T-cell (primary cell): ENCODE data around the gene SASS6. TPM values are rescaled to one million over a fixed set of nuclear protein-coding genes. Genes with fewer than 3 reads are reported as not detected.
"Not testable (repeated sequence)": the region's sequence is repeated elsewhere in the genome, so short reads cannot be mapped to it uniquely, and the experiment has no call there.

Experiments used
- ATAC-seq, 4 experiments: fragments of 200-7000 bp in 3 of 4; fragments of 150-1000 bp in 1 of 4; cut with Tn5 transposase; replicated peaks in 1 of 4; 1 replicate in 3 of 4; 2 replicates in 1 of 4; pipeline ENCODE4 v1.10.0; 2021; ENCODE audit warnings: moderate library complexity in 3 of 4, mild to moderate bottlenecking in 2 of 4, moderate number of reproducible peaks in 1 of 4
- CTCF ChIA-PET, 2 donors: fragments of 300-600 bp; sonication (Branson Sonifier 250); formaldehyde crosslinking; loops; one replicate each; lab custom pipeline; 2022; ENCODE audit warnings: antibody characterized with exemption in 2 of 2; lab: Charles Lee
- POLR2A ChIA-PET, 2 donors: fragments of 300-600 bp; sonication (Branson Sonifier 250); formaldehyde crosslinking; loops; one replicate each; lab custom pipeline; 2022; ENCODE audit warnings: antibody characterized with exemption in 2 of 2; lab: Charles Lee
- DNase-seq, 35 experiments: peaks; one replicate each; pipeline versions ENCODE4 v3.0.0 to v3.0.0-alpha.2; 2013 to 2023
- H3K27ac ChIP-seq: one replicate; pipeline ENCODE4 v1.5.1; 2013; ENCODE audit warnings: low read length
- H3K27me3 ChIP-seq, 2 experiments: replicated peaks in 1 of 2; 1 replicate in 1 of 2; 2 replicates in 1 of 2; pipeline versions ENCODE4 v1.6.1 to v1.7.0; 2013; ENCODE audit warnings: low read length in 1 of 2, mixed read lengths in 1 of 2; ENCODE audit not compliant: control insufficient read depth in 2 of 2, insufficient read depth in 2 of 2; ENCODE audit errors: extremely low read depth in 1 of 2
- H3K36me3 ChIP-seq, 2 donors: 1 replicate in 1 of 2; 2 replicates in 1 of 2; pipeline versions ENCODE4 v1.6.1 to v1.7.0; 2013; ENCODE audit warnings: low read length in 1 of 2; ENCODE audit not compliant: control insufficient read depth in 2 of 2, insufficient read depth in 1 of 2; ENCODE audit errors: extremely low read depth in 1 of 2
- H3K4me1 ChIP-seq, 2 experiments: 1 replicate in 1 of 2; 2 replicates in 1 of 2; pipeline versions ENCODE4 v1.6.1 to v1.7.0; 2013; ENCODE audit warnings: low read length in 2 of 2, mixed read lengths in 1 of 2; ENCODE audit not compliant: insufficient read depth in 2 of 2, control insufficient read depth in 1 of 2; ENCODE audit errors: extremely low read depth in 1 of 2
- H3K4me3 ChIP-seq, 2 donors: 1 replicate in 1 of 2; 2 replicates in 1 of 2; pipeline versions ENCODE4 v1.5.1 to v1.7.0; 2013; ENCODE audit warnings: mild to moderate bottlenecking in 2 of 2, low read length in 1 of 2, moderate library complexity in 1 of 2; ENCODE audit not compliant: control insufficient read depth in 1 of 2; ENCODE audit errors: extremely low read depth in 1 of 2
- H3K9me3 ChIP-seq: 2 replicates; pipeline ENCODE4 v1.7.0; 2013
- H3K27ac Mint-ChIP-seq, 2 donors: one replicate each; pipeline ENCODE4 v1.8.0; 2020 to 2021; ENCODE audit warnings: mild to moderate bottlenecking in 2 of 2, mixed read lengths in 2 of 2
- H3K27me3 Mint-ChIP-seq, 2 donors: one replicate each; pipeline ENCODE4 v1.8.0; 2021 to 2022; ENCODE audit warnings: mixed read lengths in 2 of 2
- H3K36me3 Mint-ChIP-seq: one replicate; pipeline ENCODE4 v1.8.0; 2021; ENCODE audit warnings: mixed read lengths
- H3K4me1 Mint-ChIP-seq, 3 donors: one replicate each; pipeline ENCODE4 v1.8.0; 2020 to 2022; ENCODE audit warnings: mixed read lengths in 3 of 3, mild to moderate bottlenecking in 1 of 3
- H3K4me3 Mint-ChIP-seq, 3 donors: one replicate each; pipeline ENCODE4 v1.8.0; 2020 to 2022; ENCODE audit warnings: mild to moderate bottlenecking in 3 of 3, mixed read lengths in 3 of 3, moderate library complexity in 3 of 3
- H3K9me3 Mint-ChIP-seq, 3 donors: one replicate each; pipeline ENCODE4 v1.8.0; 2020 to 2022; ENCODE audit warnings: mixed read lengths in 3 of 3
- WGBS: methylation state at CpG from one replicate; pipeline ENCODE4 v1.1.5; 2013; ENCODE audit warnings: missing lambda C conversion rate; ENCODE audit not compliant: insufficient coverage; 5-methylcytosine and 5-hydroxymethylcytosine counted together
- total RNA-seq, 35 experiments: library from RNA in 6 of 35; stranded (reverse) in 6 of 35; fragments of 120-200 nt in 1 of 35; gene quantifications; one replicate each; pipeline versions ENCODE4 v1.2.1 to v1.2.4 and lab custom pipeline; 2013 to 2026

SASS6 gene
- total RNA-seq, 5 donors from 2014 or later (not counting 1 experiment from before 2014, with no cell fraction given), result 2.8 to 6.6 (median 4.4) TPM

DNA sequence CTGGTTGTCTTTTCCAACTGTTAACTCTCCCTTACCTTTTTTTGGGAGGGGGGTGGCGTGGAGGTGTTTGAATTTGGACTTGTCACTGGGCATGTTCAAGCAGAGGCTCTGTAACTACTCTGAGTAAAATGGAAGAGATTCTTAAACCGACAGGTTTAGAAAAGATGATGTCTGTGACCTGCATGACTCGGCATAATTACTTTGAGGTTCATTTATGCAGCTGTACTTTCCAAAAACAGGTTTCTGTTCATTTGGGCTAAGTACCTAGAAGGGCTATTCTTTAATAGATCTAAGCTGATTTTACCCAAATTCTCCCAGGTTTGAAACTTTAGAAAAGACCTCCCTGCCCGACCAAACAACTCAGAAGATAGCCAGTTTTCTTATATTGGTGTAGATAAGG lies 82.6 kb downstream of the SASS6 start:
- H3K4me3 ChIP-seq, result no peak overlapping the region
- no peak overlapping the region for H3K27ac ChIP-seq
- Mint-ChIP-seq H3K4me1 (peaks cover 61 to 69% (median 63%) of the 10 kb centered on the region in 3 donors), H3K27me3 (no peaks in the 10 kb centered on the region), H3K4me3 (no peak overlapping the region), H3K27ac (peak overlapping the region in 1 of 2 donors; percentile 69), H3K9me3 (no peaks in the 10 kb centered on the region), H3K36me3 (peaks cover 23% of the 10 kb centered on the region)
- peaks cover 6 to 19% of the 10 kb centered on the region in 2 donors for H3K36me3 ChIP-seq
- H3K9me3 ChIP-seq, result no peaks in the 10 kb centered on the region
- no peaks in the 10 kb centered on the region for H3K27me3 ChIP-seq
- DNase-seq (no peak), ATAC-seq (no peak)
- POLR2A ChIA-PET, result no interaction called here
- H3K4me1 ChIP-seq, result peaks cover 8 to 23% of the 10 kb centered on the region in 2 experiments
- WGBS, result 57% methylated on average over 1 of the region's 4 CpGs
- CTCF ChIA-PET, result no interaction called here

DNA sequence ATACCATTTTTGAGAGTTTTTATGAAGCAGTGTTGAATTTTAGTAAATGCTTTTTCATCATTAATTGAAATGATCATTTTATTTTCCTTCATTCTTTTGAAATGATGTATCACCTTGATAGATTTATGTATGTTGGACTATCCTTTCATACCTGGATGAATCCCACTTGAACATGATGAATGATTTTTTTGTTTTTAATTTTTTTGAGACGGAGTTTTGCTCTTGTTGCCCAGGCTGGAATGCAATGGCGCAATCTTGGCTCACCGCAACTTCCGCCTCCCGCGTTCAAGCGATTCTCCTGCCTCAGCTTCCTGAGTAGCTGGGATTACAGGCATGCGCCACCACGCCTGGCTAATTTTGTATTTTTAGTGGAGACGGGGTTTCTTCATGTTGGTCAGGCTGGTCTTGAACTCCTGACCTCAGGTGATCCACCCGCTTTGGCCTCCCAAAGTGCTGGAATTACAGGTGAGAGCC lies 85.5 kb downstream of the SASS6 start:
- Mint-ChIP-seq H3K27ac (peak overlapping the region; percentile 82 to 86), H3K4me1 (peaks cover 77 to 82% (median 79%) of the 10 kb centered on the region in 3 donors), H3K36me3 (peaks cover 27% of the 10 kb centered on the region), H3K4me3 (peak overlapping the region; percentile 33 to 65 (median 57))
- peaks cover 0 to 15% of the 10 kb centered on the region in 2 donors for H3K36me3 ChIP-seq
- no CpG with 5 or more reads among the region's 11 CpGs for WGBS
- peaks cover 8 to 32% of the 10 kb centered on the region in 2 experiments for H3K4me1 ChIP-seq
- not testable (repeated sequence) for DNase-seq, ATAC-seq, H3K9me3 Mint-ChIP-seq, H3K27me3 Mint-ChIP-seq, H3K9me3 ChIP-seq, H3K4me3 ChIP-seq, H3K27me3 ChIP-seq
- ChIA-PET CTCF (interaction anchor here (0.6 to 0.7 kb wide), 4 partner anchors 13 to 409 kb away, joined by 3 to 4 read pairs (median 3); no protein-coding TSS in a partner anchor), POLR2A (interaction anchor here in 1 of 2 donors (0.5 kb wide), 1 partner anchor 84 kb away, joined by 6 read pairs; no protein-coding TSS in a partner anchor)
- peak overlapping the region; percentile 57 for H3K27ac ChIP-seq

DNA sequence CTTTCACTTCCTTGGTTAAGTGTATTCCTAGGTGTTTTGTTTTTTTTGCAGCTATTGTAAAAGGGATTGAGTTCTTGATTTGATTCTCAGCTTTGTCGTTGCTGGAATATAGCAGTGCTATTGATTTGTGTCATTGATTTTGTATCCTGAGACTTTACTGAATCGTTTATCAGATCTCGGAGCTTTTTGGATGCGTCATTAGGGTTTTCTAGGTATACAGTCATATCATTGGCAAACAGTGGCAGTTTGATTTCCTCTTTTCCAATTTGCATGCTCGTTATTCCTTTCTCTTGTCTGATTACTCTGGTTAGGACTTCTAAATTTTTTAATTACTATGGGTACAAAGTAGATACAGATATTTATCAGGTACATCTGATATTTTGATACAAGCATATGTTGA lies 87.5 kb downstream of the SASS6 start:
- peaks cover 17% of the 10 kb centered on the region for H3K36me3 Mint-ChIP-seq
- peak overlapping the region in 1 of 2 donors; percentile 29 for H3K27ac Mint-ChIP-seq
- 92% methylated on average over 1 of the region's 5 CpGs for WGBS
- CTCF ChIA-PET, result no interaction called here
- H3K27me3 Mint-ChIP-seq, result no peaks in the 10 kb centered on the region
- Histone ChIP-seq H3K9me3 (no peaks in the 10 kb centered on the region), H3K27me3 (no peaks in the 10 kb centered on the region), H3K27ac (no peak overlapping the region), H3K4me3 (no peak overlapping the region), H3K36me3 (peaks cover 0 to 10% of the 10 kb centered on the region in 2 donors), H3K4me1 (peaks cover 11 to 42% of the 10 kb centered on the region in 2 experiments)
- ATAC-seq (no peak), DNase-seq (no peak)
- no peaks in the 10 kb centered on the region for H3K9me3 Mint-ChIP-seq
- H3K4me3 Mint-ChIP-seq, result peak overlapping the region in 1 of 3 donors; percentile 2
- H3K4me1 Mint-ChIP-seq, result peaks cover 88 to 92% (median 90%) of the 10 kb centered on the region in 3 donors
- POLR2A ChIA-PET, result no interaction called here

DNA sequence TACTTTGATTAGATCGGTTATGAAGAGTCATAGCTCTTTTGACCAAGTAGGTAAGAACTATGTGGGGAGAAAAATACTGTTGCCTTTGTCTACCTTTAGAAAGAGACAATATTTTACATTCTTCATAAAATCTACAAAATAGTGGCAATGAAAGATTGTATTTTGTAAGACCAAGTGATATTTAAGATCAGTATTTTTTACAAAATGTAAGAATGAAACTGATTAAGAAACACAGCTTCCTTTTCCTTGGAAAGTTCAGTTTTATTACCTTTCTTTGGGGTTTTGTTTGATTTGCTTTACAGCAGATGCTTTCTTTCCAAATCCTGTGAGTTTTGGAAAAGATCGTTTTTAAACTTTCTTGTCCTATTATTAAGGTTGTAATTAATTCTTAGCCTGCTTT lies 93.1 kb downstream of the SASS6 start:
- Histone ChIP-seq H3K27me3 (no peaks in the 10 kb centered on the region), H3K36me3 (peaks cover 0 to 4% of the 10 kb centered on the region in 2 donors), H3K27ac (peak overlapping the region; percentile 96), H3K4me1 (peaks cover 23 to 26% of the 10 kb centered on the region in 2 experiments), H3K4me3 (peak overlapping the region; percentile 5 to 81), H3K9me3 (no peaks in the 10 kb centered on the region)
- ATAC-seq, result no peak
- Mint-ChIP-seq H3K36me3 (peaks cover 9% of the 10 kb centered on the region), H3K4me3 (peak overlapping the region; percentile 93 to 99 (median 95)), H3K27ac (peak overlapping the region; percentile 97 to 98), H3K27me3 (no peaks in the 10 kb centered on the region), H3K9me3 (no peaks in the 10 kb centered on the region), H3K4me1 (peaks cover 70 to 80% (median 72%) of the 10 kb centered on the region in 3 donors)
- ChIA-PET POLR2A (interaction anchor here (0.6 to 2.7 kb wide), 6 partner anchors 9 to 842 kb away, joined by 3 to 8 read pairs (median 4); partner anchors contain the start of gene SLC35A3 (in 1 of the 2)), CTCF (interaction anchor here in 1 of 2 donors (0.6 to 0.9 kb wide), 3 partner anchors 32 to 416 kb away, joined by 3 to 4 read pairs (median 3); no protein-coding TSS in a partner anchor)
- DNase-seq, result no peak
- WGBS, result no CpG with 5 or more reads among the region's 2 CpGs

DNA sequence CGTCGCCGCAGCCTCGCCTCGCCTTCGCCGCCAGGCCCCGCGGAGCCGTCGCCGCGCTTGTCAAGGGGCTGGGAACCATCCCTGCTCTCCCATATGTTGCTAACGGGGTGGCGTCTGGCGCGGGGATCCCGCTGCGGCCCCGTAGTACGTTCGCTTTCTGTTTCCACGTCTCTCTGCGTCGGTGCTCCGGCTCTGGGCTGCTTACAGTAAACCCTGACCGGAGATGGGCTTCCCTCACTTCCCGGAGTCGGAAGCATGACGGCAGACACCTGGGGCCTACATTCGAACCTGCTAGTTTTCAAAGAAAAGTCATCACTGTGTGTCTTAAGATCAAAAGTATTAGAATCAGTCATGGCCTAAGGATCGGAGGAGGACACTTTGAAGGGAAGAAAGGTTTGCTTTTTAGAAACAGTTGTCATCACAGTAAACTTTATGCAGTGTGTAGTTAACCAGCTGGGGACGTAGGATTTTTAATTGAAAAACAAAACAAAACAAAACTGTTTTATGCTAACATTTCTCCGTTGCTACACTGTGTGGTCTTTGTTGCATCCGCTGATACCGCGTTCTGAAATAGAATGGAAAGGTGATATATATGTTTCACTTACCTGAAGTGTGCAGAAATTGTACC lies 94.0 kb downstream of the SASS6 start:
- no peaks in the 10 kb centered on the region for H3K27me3 Mint-ChIP-seq
- Histone ChIP-seq H3K4me3 (peak overlapping the region; percentile 81 to 91), H3K9me3 (no peaks in the 10 kb centered on the region), H3K36me3 (peaks cover 0 to 3% of the 10 kb centered on the region in 2 donors), H3K4me1 (peaks cover 23 to 24% of the 10 kb centered on the region in 2 experiments), H3K27ac (peak overlapping the region; percentile 96), H3K27me3 (no peaks in the 10 kb centered on the region)
- H3K36me3 Mint-ChIP-seq, result peaks cover 3% of the 10 kb centered on the region
- no peaks in the 10 kb centered on the region for H3K9me3 Mint-ChIP-seq
- CTCF ChIA-PET, result interaction anchor here in 1 of 2 donors (0.7 to 0.9 kb wide), 2 partner anchors 37 to 417 kb away, joined by 3 read pairs; no protein-coding TSS in a partner anchor
- H3K4me1 Mint-ChIP-seq, result peaks cover 63 to 72% (median 64%) of the 10 kb centered on the region in 3 donors
- POLR2A ChIA-PET, result interaction anchor here (0.5 to 2.7 kb wide), 7 partner anchors 10 to 842 kb away, joined by 3 to 8 read pairs (median 4); partner anchors contain the start of gene SLC35A3 (in 2 of the 2)
- WGBS, result under 1% methylated on average over 31 of the region's 37 CpGs
- peak overlapping the region; percentile 97 to 98 for H3K27ac Mint-ChIP-seq
- DNase-seq (peak; percentile 30 to 90 (median 80)), ATAC-seq (peak; percentile 52 to 71 (median 56))
- peak overlapping the region; percentile 93 to 99 (median 95) for H3K4me3 Mint-ChIP-seq
